GM12878 (cell line): ENCODE measurements around the gene SF3B2.

Experiments used
- ATF3 ChIP-seq: IDR thresholded peaks from 2 replicates; pipeline ENCODE4 v1.6.1; 2011; ENCODE audit warnings: low read depth, mild to moderate bottlenecking, low read length, moderate library complexity, borderline replicate concordance; ENCODE audit errors: extremely low read depth
- EZH2 ChIP-seq: IDR thresholded peaks from 2 replicates; pipeline ENCODE4 v1.6.1; 2012; ENCODE audit warnings: low read depth, mild to moderate bottlenecking, control low read depth, inconsistent platforms, low read length, borderline replicate concordance; ENCODE audit not compliant: control insufficient read depth
- SIN3A ChIP-seq: IDR thresholded peaks from 2 replicates; pipeline ENCODE4 v1.6.1; 2012; ENCODE audit warnings: low read depth, low read length, improper control_type of control experiment
- SMARCA5 ChIP-seq: fragments of 450-650 bp; IDR thresholded peaks from 2 replicates; pipeline ENCODE4 v1.6.1; 2017; ENCODE audit warnings: mild to moderate bottlenecking
- TAF1 ChIP-seq: IDR thresholded peaks from 2 replicates; pipeline ENCODE4 v1.6.1; 2011; ENCODE audit warnings: mild to moderate bottlenecking, low read depth, low read length, borderline replicate concordance
- USF1 ChIP-seq: IDR thresholded peaks from 2 replicates; pipeline ENCODE4 v1.6.1; 2011; ENCODE audit warnings: borderline replicate concordance, low read depth, mild to moderate bottlenecking, moderate library complexity, mixed read lengths, low read length; ENCODE audit not compliant: insufficient read depth; ENCODE audit errors: extremely low read length
- YBX1 ChIP-seq: fragments of 450-650 bp; IDR thresholded peaks from 2 replicates; pipeline ENCODE4 v1.6.1; 2016; ENCODE audit warnings: antibody characterized with exemption
- TF ChIP-seq, protein P1 (sequence below): IDR thresholded peaks from 2 replicates; pipeline ENCODE4 v1.6.1; 2012; ENCODE audit warnings: low read depth, low read length, improper control_type of control experiment
- TF ChIP-seq, protein P2 (sequence below), 3 experiments: IDR thresholded peaks in 2 of 3; conservative IDR thresholded peaks in 1 of 3; 2 replicates each; pipeline ENCODE4 v1.5.1; 2011; ENCODE audit warnings: low read depth in 3 of 3, low read length in 3 of 3, mild to moderate bottlenecking in 3 of 3, control low read depth in 2 of 3, moderate library complexity in 2 of 3, inconsistent platforms in 1 of 3, mixed read lengths in 1 of 3; ENCODE audit not compliant: control insufficient read depth in 2 of 3, insufficient read depth in 1 of 3; ENCODE audit errors: extremely low read depth in 1 of 3

DNA sequence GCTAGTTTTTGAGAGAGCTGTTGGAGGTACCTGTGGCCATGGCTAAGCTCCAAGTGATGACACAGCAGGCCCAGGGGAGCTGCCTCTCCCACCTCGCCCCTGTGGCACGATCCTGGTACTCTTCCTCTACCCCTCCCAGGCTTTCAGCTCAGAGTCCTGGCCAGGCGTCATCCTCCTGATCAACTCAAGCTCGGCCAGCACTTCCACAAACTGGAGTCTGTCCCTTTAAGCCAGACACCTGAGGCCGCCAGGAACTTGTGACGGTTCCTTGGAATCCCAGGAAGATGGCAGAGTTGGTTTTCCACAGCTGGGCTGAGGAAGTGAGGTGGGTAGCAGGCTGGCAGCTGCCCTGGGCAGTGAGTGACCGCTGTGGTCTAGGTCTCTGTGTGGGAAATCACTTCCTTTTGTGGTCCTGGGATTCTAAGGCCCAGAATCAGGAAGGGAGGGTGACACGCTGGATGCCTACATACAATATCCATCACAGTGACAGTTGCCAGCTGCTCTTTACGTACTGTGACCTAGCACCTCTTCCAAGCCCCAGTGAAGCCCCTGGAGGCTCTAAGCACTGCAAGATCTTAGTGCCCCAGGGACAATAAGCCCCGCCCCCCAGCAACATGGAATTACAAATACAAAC is 43.6 kb upstream of the SF3B2 start:
- TF ChIP-seq SIN3A: no peak
- TF ChIP-seq, protein P1, sequence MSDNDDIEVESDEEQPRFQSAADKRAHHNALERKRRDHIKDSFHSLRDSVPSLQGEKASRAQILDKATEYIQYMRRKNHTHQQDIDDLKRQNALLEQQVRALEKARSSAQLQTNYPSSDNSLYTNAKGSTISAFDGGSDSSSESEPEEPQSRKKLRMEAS: no peak
- TF ChIP-seq TAF1: no peak
- TF ChIP-seq, protein P2, sequence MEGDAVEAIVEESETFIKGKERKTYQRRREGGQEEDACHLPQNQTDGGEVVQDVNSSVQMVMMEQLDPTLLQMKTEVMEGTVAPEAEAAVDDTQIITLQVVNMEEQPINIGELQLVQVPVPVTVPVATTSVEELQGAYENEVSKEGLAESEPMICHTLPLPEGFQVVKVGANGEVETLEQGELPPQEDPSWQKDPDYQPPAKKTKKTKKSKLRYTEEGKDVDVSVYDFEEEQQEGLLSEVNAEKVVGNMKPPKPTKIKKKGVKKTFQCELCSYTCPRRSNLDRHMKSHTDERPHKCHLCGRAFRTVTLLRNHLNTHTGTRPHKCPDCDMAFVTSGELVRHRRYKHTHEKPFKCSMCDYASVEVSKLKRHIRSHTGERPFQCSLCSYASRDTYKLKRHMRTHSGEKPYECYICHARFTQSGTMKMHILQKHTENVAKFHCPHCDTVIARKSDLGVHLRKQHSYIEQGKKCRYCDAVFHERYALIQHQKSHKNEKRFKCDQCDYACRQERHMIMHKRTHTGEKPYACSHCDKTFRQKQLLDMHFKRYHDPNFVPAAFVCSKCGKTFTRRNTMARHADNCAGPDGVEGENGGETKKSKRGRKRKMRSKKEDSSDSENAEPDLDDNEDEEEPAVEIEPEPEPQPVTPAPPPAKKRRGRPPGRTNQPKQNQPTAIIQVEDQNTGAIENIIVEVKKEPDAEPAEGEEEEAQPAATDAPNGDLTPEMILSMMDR (IDR thresholded peaks at IDR 0.05 in 2 of 3, conservative IDR thresholded peaks at IDR 0.05 in 1 of 3; ENCODE audit: control insufficient read depth in 2 of 3, extremely low read depth in 1 of 3, insufficient read depth in 1 of 3, low read depth in 3 of 3, low read length in 3 of 3): no peak
- TF ChIP-seq SMARCA5: no peak
- TF ChIP-seq YBX1: no peak
- no peak for TF ChIP-seq ATF3
- no peak for TF ChIP-seq USF1
- TF ChIP-seq EZH2: no peak
